MM.1S (cell line): ENCODE results near the gene CUL1.

Experiments used
- DNase-seq: peaks from one replicate; pipeline ENCODE4 v3.0.0-alpha.2; 2015
- H2AFZ ChIP-seq: fragments of 300-600 bp; sonication (generic); 2 replicates; pipeline ENCODE4 v1.6.0; 2016; ENCODE audit warnings: antibody characterized with exemption, low read length
- H3F3A ChIP-seq: fragments of 300-600 bp; sonication (generic); 2 replicates; pipeline ENCODE4 v1.6.1; 2016; ENCODE audit warnings: mild to moderate bottlenecking, antibody characterized with exemption, low read length, moderate library complexity, mixed read lengths; ENCODE audit not compliant: insufficient read depth
- H3K27ac ChIP-seq: fragments of 300-600 bp; sonication (generic); 2 replicates; pipeline ENCODE4 v1.5.1; 2016; ENCODE audit warnings: mild to moderate bottlenecking, low read length
- H3K27me3 ChIP-seq: fragments of 300-600 bp; sonication (generic); replicated peaks from 2 replicates; pipeline ENCODE4 v1.6.0; 2016; ENCODE audit warnings: low read length; ENCODE audit not compliant: insufficient read depth
- H3K36me3 ChIP-seq: fragments of 300-600 bp; sonication (generic); replicated peaks from 2 replicates; pipeline ENCODE4 v1.6.1; 2016; ENCODE audit warnings: mild to moderate bottlenecking, low read length, mixed read lengths; ENCODE audit not compliant: insufficient read depth
- H3K4me1 ChIP-seq: fragments of 300-600 bp; sonication (generic); 2 replicates; pipeline ENCODE4 v1.6.1; 2016; ENCODE audit warnings: low read length, mixed read lengths
- H3K4me2 ChIP-seq: fragments of 300-600 bp; sonication (generic); 2 replicates; pipeline ENCODE4 v1.6.0; 2016; ENCODE audit warnings: low read depth, low read length
- H3K4me3 ChIP-seq: fragments of 300-600 bp; sonication (generic); 2 replicates; pipeline ENCODE4 v1.5.1; 2016; ENCODE audit warnings: low read length, mixed read lengths
- H3K79me2 ChIP-seq: fragments of 300-600 bp; sonication (generic); 2 replicates; pipeline ENCODE4 v1.6.1; 2016; ENCODE audit warnings: mixed run types, low read length, mixed read lengths
- H3K9ac ChIP-seq: fragments of 300-600 bp; sonication (generic); 2 replicates; pipeline ENCODE4 v1.6.1; 2016; ENCODE audit warnings: low read length, mixed read lengths
- H3K9me2 ChIP-seq: fragments of 300-600 bp; sonication (generic); replicated peaks from 2 replicates; pipeline ENCODE4 v1.6.1; 2016; ENCODE audit warnings: mild to moderate bottlenecking, low read length, mixed read lengths; ENCODE audit not compliant: insufficient read depth
- H3K9me3 ChIP-seq: fragments of 300-600 bp; sonication (generic); replicated peaks from 2 replicates; pipeline ENCODE4 v1.6.1; 2016; ENCODE audit warnings: mild to moderate bottlenecking, low read length, mixed read lengths; ENCODE audit not compliant: insufficient read depth
- H4K20me1 ChIP-seq: fragments of 300-600 bp; sonication (generic); 2 replicates; pipeline ENCODE4 v1.6.1; 2016; ENCODE audit warnings: mild to moderate bottlenecking, low read length, moderate library complexity, mixed read lengths; ENCODE audit not compliant: insufficient read depth
- CTCF ChIP-seq: fragments of 300-600 bp; sonication (generic); IDR thresholded peaks from 2 replicates; pipeline ENCODE4 v1.5.1; 2016; ENCODE audit warnings: antibody characterized with exemption, low read length, mixed read lengths
- EZH2 ChIP-seq: fragments of 300-600 bp; sonication (generic); optimal IDR thresholded peaks from 2 replicates; pipeline ENCODE3; 2017; ENCODE audit warnings: low read depth, mild to moderate bottlenecking, antibody characterized with exemption, low read length, mixed read lengths
- EZH2phosphoT487 ChIP-seq: fragments of 300-600 bp; sonication (generic); IDR thresholded peaks from 2 replicates; pipeline ENCODE4 v1.6.1; 2018; ENCODE audit warnings: antibody characterized with exemption, low read length

The CUL1 gene

GRCh38 chr7:148803094-148803493 lies 104.4 kb downstream of the CUL1 start:
- H3K27me3 ChIP-seq, result no peaks in the 10 kb centered on the region
- no peak overlapping the region for H3K9ac ChIP-seq
- H4K20me1 ChIP-seq, result no peaks in the 10 kb centered on the region
- H3F3A ChIP-seq, result peaks cover 32% of the 10 kb centered on the region
- H3K79me2 ChIP-seq, result no peaks in the 10 kb centered on the region
- no peak overlapping the region for H3K4me3 ChIP-seq
- H2AFZ ChIP-seq, result no peak overlapping the region
- H3K9me2 ChIP-seq, result no peaks in the 10 kb centered on the region
- no peaks in the 10 kb centered on the region for H3K4me1 ChIP-seq
- no peak for DNase-seq
- H3K36me3 ChIP-seq, result peaks cover 29% of the 10 kb centered on the region
- H3K9me3 ChIP-seq, result no peaks in the 10 kb centered on the region
- TF ChIP-seq EZH2phosphoT487 (no peak), EZH2 (no peak), CTCF (no peak)
- no peak overlapping the region for H3K27ac ChIP-seq
- H3K4me2 ChIP-seq, result no peak overlapping the region

- Histone ChIP-seq H3K4me1 (no peaks in the 10 kb centered on the region), H3F3A (peaks cover 35% of the 10 kb centered on the region), H3K4me2 (no peak overlapping the region), H3K79me2 (no peaks in the 10 kb centered on the region), H3K27me3 (no peaks in the 10 kb centered on the region), H3K9me3 (no peaks in the 10 kb centered on the region), H3K4me3 (no peak overlapping the region), H2AFZ (no peak overlapping the region), H3K27ac (no peak overlapping the region), H4K20me1 (no peaks in the 10 kb centered on the region), H3K9ac (no peak overlapping the region), H3K9me2 (no peaks in the 10 kb centered on the region), H3K36me3 (peaks cover 20% of the 10 kb centered on the region)
- no peak for DNase-seq
- TF ChIP-seq CTCF (no peak), EZH2phosphoT487 (no peak)
These were observed 105.9 kb downstream of the CUL1 start for GRCh38 chr7:148804343-148805235.

GRCh38 chr7:148806187-148806586 lies 107.5 kb downstream of the CUL1 start:
- Histone ChIP-seq H3K27ac (no peak overlapping the region), H3K9me2 (no peaks in the 10 kb centered on the region), H2AFZ (no peak overlapping the region), H3K27me3 (no peaks in the 10 kb centered on the region), H3F3A (peaks cover 29% of the 10 kb centered on the region), H4K20me1 (no peaks in the 10 kb centered on the region), H3K4me1 (no peaks in the 10 kb centered on the region), H3K4me3 (no peak overlapping the region), H3K9ac (no peak overlapping the region), H3K79me2 (peaks cover 3% of the 10 kb centered on the region; the same call in 1 of the 2 replicates), H3K36me3 (peaks cover 15% of the 10 kb centered on the region), H3K4me2 (no peak overlapping the region), H3K9me3 (no peaks in the 10 kb centered on the region)
- no peak for TF ChIP-seq EZH2
- no peak for TF ChIP-seq CTCF
- no peak for DNase-seq
